MM.1S (cell line): ENCODE measurements around the gene MPPED1.

ENCODE experiments used
- EZH2 ChIP-seq: fragments of 300-600 bp; sonication (generic); optimal IDR thresholded peaks from 2 replicates; pipeline ENCODE3; 2017; ENCODE audit warnings: low read depth, mild to moderate bottlenecking, antibody characterized with exemption, low read length, mixed read lengths
- TF ChIP-seq, protein P1 (sequence below): fragments of 300-600 bp; sonication (generic); IDR thresholded peaks from 2 replicates; pipeline ENCODE4 v1.5.1; 2016; ENCODE audit warnings: antibody characterized with exemption, low read length, mixed read lengths

DNA sequence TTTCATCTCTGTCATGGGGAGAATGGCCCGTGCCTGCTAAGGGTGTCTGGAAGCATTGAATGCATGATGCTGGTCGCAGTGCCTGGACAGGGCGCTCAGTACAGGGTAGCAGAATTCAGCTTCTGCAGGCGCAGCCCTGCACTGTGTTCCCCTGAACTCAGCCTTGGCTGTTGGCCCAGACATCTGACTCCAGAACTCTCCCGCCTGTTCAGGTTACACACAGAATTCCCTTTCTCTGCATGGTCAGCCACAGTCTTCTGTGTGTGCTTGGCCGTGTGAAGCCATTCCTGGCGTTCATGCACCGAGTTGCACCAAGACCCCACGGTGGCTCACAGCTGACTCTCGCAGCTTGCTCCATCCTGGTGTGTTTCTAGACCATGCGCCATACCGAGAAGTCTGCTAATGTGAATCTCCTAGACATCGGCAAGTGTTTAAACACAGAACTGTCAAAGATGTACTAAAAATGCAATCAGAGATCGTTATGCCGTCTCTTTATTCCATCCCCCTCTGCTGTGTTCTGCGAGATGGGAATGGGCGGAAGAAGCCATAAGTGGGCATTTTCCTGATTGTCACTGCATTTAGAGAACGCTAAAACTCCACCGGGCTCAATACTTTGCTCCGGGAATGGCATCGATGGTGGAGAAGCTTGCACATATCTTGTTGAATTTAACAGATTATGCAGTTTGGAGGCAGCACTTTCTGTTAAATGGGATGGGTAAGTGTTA, 55.6 kb downstream of the MPPED1 start:
- TF ChIP-seq, protein P1, sequence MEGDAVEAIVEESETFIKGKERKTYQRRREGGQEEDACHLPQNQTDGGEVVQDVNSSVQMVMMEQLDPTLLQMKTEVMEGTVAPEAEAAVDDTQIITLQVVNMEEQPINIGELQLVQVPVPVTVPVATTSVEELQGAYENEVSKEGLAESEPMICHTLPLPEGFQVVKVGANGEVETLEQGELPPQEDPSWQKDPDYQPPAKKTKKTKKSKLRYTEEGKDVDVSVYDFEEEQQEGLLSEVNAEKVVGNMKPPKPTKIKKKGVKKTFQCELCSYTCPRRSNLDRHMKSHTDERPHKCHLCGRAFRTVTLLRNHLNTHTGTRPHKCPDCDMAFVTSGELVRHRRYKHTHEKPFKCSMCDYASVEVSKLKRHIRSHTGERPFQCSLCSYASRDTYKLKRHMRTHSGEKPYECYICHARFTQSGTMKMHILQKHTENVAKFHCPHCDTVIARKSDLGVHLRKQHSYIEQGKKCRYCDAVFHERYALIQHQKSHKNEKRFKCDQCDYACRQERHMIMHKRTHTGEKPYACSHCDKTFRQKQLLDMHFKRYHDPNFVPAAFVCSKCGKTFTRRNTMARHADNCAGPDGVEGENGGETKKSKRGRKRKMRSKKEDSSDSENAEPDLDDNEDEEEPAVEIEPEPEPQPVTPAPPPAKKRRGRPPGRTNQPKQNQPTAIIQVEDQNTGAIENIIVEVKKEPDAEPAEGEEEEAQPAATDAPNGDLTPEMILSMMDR: no peak
- no peak for TF ChIP-seq EZH2
